ENCODE data around the gene TAF1B. TPM values are rescaled to one million over a fixed set of nuclear protein-coding genes. Genes with fewer than 3 reads are reported as not detected.

TAF1B gene
- total RNA-seq, 1 experiment from 2014 or later, result 35.2 TPM

DNA sequence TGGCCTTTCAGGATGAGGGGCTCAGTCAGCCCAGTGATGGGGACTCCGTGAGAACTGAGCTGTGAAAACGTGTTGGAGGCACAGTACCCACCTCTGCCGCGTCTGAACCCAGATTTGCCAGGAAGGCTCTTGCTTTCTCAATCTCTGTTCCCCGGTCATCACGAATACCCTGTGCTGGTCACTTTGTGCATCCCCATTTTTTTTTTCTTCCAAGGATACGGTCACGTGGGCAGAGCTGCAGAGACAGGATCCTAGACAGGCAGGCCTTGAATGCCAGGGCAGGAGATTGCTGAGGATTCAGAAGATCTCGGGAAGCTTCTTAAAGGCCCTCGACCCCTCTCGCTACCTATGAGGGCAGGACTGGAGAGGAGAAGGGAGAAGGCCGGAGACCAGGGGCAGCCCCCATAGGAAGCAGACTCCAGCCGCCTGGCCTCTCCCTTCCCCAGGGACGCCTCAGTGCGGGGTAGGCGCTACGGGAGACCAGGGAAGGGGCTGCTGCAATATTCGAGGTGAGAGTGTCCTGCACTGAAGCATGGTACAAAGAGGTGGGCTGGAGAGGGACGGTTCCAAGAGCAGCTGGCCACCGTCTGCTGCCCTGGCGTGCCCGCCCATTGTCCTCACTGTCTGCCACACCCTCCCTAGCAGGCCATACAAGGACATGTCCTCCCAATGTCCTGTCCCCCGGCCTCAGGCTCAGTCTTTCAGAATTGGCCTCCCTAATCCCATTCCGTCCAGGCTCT lies 29.0 kb upstream of the TAF1B start:
- Histone ChIP-seq H3K4me1 (ENCODE audit: control insufficient read depth, insufficient read depth, low read length) (no peaks in the 10 kb centered on the region), H3K36me3 (ENCODE audit: control insufficient read depth, insufficient read depth, low read length) (no peaks in the 10 kb centered on the region), H3K27ac (ENCODE audit: low read length) (no peak overlapping the region), H3K27me3 (ENCODE audit: control insufficient read depth, insufficient read depth, low read length) (no peaks in the 10 kb centered on the region), H3K9me3 (ENCODE audit: control insufficient read depth, insufficient read depth, low read depth, low read length) (no peaks in the 10 kb centered on the region), H3K4me3 (ENCODE audit: low read depth in 2 of 2, low read length in 2 of 2) (peak overlapping the region in 1 of 2 experiments; percentile 23; a peak in 2 of 4 replicates)
- in situ Hi-C loops (cut with HindIII; ENCODE audit: low pct_unique_long_range_greater_than_20kb, low sequenced_read_pairs), result no loop called here
- CTCF ChIA-PET, result interaction anchor here (0.5 to 1.3 kb wide), 11 partner anchors 9 to 255 kb away, joined by 3 to 10 read pairs (median 4); partner anchors contain the start of genes TAF1B and YWHAQ
- POLR2A ChIA-PET, result no interaction called here
- ATAC-seq (no peak), DNase-seq (ENCODE audit: low read depth, low spot score) (no peak)
- no TSS peak for BruUV-seq (replicated peaks)
- intact Hi-C loops (cut with micrococcal nuclease; ENCODE audit: unreplicated experiment), result loop anchor here (5.0 kb wide), 1 partner anchor 233 kb away; no protein-coding TSS in a partner anchor
- TF ChIP-seq POLR2AphosphoS5 (IDR thresholded peaks at IDR 0.05; ENCODE audit: low read depth, low read length), result no peak
- TF ChIP-seq, protein P1, sequence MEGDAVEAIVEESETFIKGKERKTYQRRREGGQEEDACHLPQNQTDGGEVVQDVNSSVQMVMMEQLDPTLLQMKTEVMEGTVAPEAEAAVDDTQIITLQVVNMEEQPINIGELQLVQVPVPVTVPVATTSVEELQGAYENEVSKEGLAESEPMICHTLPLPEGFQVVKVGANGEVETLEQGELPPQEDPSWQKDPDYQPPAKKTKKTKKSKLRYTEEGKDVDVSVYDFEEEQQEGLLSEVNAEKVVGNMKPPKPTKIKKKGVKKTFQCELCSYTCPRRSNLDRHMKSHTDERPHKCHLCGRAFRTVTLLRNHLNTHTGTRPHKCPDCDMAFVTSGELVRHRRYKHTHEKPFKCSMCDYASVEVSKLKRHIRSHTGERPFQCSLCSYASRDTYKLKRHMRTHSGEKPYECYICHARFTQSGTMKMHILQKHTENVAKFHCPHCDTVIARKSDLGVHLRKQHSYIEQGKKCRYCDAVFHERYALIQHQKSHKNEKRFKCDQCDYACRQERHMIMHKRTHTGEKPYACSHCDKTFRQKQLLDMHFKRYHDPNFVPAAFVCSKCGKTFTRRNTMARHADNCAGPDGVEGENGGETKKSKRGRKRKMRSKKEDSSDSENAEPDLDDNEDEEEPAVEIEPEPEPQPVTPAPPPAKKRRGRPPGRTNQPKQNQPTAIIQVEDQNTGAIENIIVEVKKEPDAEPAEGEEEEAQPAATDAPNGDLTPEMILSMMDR (IDR thresholded peaks at IDR 0.05), result no peak; the same call in 1 of the 2 replicates
- TF ChIP-seq SIN3A (IDR thresholded peaks at IDR 0.05; ENCODE audit: borderline replicate concordance, insufficient read depth, low read depth, low read length), result no peak
- TF ChIP-seq TCF7L2 (IDR thresholded peaks at IDR 0.05; ENCODE audit: low read depth, low read length), result no peak
- TF ChIP-seq, protein P2, sequence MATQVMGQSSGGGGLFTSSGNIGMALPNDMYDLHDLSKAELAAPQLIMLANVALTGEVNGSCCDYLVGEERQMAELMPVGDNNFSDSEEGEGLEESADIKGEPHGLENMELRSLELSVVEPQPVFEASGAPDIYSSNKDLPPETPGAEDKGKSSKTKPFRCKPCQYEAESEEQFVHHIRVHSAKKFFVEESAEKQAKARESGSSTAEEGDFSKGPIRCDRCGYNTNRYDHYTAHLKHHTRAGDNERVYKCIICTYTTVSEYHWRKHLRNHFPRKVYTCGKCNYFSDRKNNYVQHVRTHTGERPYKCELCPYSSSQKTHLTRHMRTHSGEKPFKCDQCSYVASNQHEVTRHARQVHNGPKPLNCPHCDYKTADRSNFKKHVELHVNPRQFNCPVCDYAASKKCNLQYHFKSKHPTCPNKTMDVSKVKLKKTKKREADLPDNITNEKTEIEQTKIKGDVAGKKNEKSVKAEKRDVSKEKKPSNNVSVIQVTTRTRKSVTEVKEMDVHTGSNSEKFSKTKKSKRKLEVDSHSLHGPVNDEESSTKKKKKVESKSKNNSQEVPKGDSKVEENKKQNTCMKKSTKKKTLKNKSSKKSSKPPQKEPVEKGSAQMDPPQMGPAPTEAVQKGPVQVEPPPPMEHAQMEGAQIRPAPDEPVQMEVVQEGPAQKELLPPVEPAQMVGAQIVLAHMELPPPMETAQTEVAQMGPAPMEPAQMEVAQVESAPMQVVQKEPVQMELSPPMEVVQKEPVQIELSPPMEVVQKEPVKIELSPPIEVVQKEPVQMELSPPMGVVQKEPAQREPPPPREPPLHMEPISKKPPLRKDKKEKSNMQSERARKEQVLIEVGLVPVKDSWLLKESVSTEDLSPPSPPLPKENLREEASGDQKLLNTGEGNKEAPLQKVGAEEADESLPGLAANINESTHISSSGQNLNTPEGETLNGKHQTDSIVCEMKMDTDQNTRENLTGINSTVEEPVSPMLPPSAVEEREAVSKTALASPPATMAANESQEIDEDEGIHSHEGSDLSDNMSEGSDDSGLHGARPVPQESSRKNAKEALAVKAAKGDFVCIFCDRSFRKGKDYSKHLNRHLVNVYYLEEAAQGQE (IDR thresholded peaks at IDR 0.05; ENCODE audit: insufficient read depth in 1 of 2, low read depth in 2 of 2, low read length in 1 of 2), result no peak

DNA sequence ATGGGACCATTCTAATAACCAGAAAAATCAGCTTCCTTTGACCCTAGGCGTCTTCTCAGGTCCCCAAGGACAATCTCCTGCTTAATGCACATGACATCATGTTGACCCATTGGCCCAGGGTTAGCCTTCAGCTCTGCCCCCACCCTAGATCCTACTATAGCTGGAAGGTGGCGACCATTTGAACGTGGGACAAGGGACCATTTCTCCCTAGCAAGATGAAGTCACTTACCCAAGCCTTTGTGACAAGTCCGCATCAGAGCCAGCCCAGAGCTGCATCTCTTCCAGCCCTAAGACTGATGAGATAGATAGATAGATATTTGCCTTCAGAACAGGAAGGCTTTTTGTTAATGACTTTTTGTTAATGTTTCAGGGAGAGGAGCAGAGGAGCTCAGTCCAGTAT lies 28.2 kb upstream of the TAF1B start:
- H3K4me1 ChIP-seq (ENCODE audit: control insufficient read depth, insufficient read depth, low read length), result no peaks in the 10 kb centered on the region
- CTCF ChIA-PET, result interaction anchor here (0.5 to 1.2 kb wide), 4 partner anchors 9 to 234 kb away, joined by 3 to 10 read pairs (median 6); no protein-coding TSS in a partner anchor
- no TSS peak for BruUV-seq (replicated peaks)
- in situ Hi-C loops (cut with HindIII; ENCODE audit: low pct_unique_long_range_greater_than_20kb, low sequenced_read_pairs), result no loop called here
- intact Hi-C loops (cut with micrococcal nuclease; ENCODE audit: unreplicated experiment), result no loop called here
- TF ChIP-seq POLR2AphosphoS5 (IDR thresholded peaks at IDR 0.05; ENCODE audit: low read depth, low read length), result no peak
- TF ChIP-seq TCF7L2 (IDR thresholded peaks at IDR 0.05; ENCODE audit: low read depth, low read length), result no peak
- TF ChIP-seq, protein P2 (IDR thresholded peaks at IDR 0.05; ENCODE audit: insufficient read depth in 1 of 2, low read depth in 2 of 2, low read length in 1 of 2), result no peak
- H3K27ac ChIP-seq (ENCODE audit: low read length), result no peak overlapping the region
- no peaks in the 10 kb centered on the region for H3K36me3 ChIP-seq (ENCODE audit: control insufficient read depth, insufficient read depth, low read length)
- no peaks in the 10 kb centered on the region for H3K27me3 ChIP-seq (ENCODE audit: control insufficient read depth, insufficient read depth, low read length)
- DNase-seq (ENCODE audit: low read depth, low spot score), result no peak
- no peaks in the 10 kb centered on the region for H3K9me3 ChIP-seq (ENCODE audit: control insufficient read depth, insufficient read depth, low read depth, low read length)
- POLR2A ChIA-PET, result interaction anchor here (1.5 kb wide), 1 partner anchor 28 kb away, joined by 3 read pairs; the partner anchor contains the start of gene TAF1B
- ATAC-seq, result no peak
- no peak overlapping the region for H3K4me3 ChIP-seq (ENCODE audit: low read depth in 2 of 2, low read length in 2 of 2)
